Measurements from ENCODE around the gene RER1.
"Not testable (repeated sequence)": the region's sequence is repeated elsewhere in the genome, so short reads cannot be mapped to it uniquely, and the experiment has no call there.

RER1 gene

GRCh38 chr1:2429780-2430591 lies 38.3 kb downstream of the RER1 start:
- DNase-seq: no peak

DNA sequence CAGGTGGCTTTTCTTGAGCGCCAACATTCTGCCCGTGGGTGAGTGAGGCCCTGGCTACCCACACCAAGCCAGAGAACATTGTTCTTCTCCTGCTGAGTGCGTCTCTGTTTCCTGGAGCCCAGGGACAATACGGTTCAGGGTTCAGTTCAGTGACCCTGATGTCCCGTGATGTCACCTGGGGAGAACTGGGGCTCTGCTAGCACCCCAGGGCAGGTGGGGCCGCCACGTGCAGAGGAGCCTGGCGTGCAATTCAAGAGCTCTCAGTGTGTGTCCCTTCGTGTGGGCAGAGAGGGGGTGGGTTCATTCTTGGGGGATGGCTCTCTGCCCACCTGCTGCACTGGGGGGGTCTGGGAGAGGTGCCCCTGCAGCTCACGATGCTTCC lies 38.9 kb downstream of the RER1 start:
- DNase-seq: no peak

DNA sequence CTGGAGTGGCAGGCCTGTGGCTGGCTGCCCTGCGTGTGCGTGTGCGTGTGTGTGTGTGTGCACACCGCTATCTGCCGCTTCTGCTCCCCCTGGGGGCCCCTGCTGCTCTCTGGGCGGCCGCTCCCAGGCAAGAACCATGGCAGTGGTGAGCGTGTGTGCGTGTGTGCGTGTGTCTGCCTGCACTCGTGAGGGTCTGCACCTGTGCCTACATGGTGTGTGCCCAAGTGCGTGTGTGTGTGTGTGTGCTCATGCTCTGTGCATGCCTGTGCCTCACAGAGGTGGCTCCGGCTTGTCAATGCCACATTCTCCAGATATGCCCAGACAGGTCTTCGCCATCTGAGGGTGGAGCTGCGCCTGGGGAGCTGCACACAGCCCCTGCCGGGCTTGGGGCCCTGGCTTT lies 39.5 kb downstream of the RER1 start:
- DNase-seq: no peak

DNA sequence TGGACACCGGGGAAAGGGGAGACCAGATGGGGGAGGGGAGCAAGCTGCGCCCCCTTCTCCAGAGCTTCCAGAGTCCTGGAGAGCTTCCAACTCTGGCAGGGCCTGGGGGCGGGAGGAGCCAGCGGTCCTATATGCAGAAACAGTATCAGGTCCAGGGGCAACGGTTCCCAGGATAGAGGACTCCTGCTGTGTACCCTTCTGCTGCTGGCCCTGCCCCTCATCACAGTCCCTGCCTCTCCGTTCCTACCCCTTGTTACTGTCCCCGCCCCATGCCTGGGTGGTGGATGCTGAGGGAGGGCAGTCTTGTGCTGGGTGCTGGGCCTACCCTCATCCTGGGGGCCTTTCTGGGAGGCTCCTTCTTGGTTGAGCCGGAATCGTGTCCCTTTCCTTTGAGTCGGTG lies 39.9 kb downstream of the RER1 start:
- DNase-seq: no peak

DNA sequence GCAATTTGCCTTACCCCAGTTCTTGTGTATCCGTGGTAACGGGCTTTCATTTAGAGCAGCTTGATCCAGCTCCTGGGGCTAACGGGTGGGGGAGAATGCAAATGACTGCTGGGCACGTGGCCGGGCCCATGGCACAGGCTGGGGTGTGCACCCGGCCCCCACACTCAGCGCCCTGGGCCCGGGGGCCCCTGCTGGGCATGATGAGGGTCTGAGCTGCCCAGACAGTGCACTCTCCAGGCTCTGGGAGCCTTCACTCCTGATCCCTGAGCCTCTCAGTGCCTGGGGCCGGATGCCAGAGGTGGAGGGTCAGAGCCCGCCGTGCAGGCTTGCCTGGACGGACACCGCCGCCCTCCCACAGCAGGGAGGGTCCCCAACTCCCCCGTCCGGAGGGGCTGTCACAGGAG lies 40.8 kb downstream of the RER1 start:
- no peak for DNase-seq

- DNase-seq: no peak
These were observed 41.6 kb downstream of the RER1 start for GRCh38 chr1:2433196-2433595.

DNA sequence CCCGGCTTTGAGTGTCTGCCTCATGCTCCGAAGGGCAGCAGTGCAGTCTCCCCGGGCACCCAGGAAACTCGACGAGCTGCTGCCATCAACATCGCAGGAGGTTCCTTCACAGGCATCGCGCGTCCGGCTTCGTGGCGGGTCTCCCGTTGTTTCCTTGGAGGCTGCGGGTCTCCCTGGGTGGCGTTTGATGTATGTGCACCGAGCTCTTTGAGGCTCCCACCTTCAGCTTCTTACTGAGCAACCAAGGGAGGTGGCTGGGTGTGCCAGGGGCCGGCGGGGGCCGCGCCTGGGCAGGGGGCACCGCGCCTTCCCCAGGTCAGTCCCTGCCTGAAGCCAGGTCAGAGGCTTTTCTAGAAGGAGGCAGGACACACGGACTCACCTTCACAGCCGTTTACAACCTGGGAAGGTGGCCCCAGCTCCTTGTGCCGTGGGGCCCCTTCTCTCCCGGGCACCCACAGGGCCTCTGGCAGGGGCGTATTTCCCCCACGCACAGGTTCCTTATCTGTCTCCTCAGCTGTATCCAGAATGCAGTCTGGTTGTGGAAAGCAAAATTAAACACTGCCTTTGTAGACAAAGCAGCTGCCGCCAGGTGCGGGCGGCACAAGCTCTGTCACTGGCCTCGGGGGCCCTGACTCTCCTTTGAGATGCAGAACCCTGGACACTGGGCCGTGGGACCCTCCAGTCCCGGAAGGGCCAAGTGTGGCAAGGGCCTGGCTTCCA lies 42.5 kb downstream of the RER1 start:
- DNase-seq: no peak

GRCh38 chr1:2435091-2435490 lies 43.5 kb downstream of the RER1 start:
- no peak for DNase-seq

DNA sequence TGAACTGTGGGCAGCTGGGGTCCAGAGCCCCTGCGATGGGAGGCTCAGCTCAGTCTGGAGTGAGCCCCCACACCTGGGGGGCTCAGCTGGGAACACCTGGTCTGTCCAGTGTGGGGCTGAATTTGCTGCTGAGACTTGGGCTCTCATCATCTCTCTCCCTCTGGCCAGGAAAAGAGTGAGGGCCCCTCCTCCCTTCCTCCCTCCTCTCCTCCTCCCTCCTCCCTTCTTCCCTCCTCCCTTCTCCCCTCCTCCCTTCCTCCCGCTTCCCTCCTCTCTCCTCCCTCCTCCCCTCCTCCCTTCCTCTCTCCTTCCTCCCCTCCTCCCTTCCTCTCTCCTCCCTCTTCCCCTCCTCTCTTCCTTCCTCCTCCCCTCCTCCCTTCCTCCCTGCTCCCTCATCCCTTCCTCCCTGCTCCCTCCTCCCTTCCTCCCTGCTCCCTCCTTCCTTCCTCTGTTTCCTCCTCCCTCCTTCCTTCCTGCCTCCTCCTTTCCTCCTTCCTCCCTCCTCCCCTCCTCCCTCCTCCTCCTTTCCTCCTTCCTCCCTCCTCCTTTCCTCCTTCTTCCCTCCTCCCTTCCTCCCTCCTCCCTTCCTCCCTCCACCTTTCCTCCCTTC lies 44.2 kb downstream of the RER1 start:
- DNase-seq: no peak

GRCh38 chr1:2436876-2437275 lies 45.2 kb downstream of the RER1 start:
- no peak for DNase-seq

GRCh38 chr1:2437617-2438016 lies 46.0 kb downstream of the RER1 start:
- DNase-seq: no peak

- no peak for DNase-seq
These were observed 46.4 kb downstream of the RER1 start for GRCh38 chr1:2438038-2438437.

DNA sequence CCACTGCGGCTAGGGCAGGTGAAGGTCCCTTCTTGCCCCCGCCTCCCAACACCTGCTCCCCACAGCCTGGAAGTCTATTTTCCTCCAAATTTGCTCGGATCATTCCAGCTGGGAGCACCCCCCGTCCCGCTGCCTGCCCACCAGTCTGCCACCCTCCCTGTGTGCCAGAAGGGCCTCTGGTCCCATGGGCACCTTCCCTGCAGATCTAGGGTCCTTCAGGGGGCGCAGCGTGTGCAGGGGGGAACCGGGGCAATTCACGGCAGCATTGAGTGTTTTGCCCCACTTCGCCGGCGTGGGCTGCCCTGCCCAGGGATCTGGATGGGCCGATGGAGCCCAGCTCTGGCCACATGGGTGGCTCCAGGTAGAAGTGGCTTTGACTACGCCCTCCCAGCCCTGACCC lies 47.0 kb downstream of the RER1 start:
- DNase-seq: no peak

DNA sequence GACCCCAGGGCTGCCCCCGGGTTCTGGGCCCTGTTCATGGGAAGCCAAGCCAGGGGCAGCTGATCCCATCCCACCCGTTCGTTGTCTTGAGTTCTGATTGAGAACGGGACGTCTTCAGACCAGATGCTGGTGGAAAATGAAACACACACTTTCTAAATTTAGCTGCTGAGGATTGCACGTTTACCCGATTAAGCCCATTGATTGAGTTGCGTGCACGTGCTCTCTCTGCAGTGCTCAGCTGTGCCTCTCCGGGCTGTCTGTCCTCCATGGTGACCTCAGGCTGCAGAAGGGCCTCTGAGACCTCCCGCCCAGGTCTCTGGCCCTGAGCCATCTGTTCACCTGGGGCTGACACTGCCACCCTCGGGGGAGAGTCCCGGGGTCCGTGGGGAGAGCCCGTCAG lies 47.7 kb downstream of the RER1 start:
- DNase-seq: no peak

GRCh38 chr1:2440346-2440745 lies 48.7 kb downstream of the RER1 start:
- not testable (repeated sequence) for DNase-seq

DNA sequence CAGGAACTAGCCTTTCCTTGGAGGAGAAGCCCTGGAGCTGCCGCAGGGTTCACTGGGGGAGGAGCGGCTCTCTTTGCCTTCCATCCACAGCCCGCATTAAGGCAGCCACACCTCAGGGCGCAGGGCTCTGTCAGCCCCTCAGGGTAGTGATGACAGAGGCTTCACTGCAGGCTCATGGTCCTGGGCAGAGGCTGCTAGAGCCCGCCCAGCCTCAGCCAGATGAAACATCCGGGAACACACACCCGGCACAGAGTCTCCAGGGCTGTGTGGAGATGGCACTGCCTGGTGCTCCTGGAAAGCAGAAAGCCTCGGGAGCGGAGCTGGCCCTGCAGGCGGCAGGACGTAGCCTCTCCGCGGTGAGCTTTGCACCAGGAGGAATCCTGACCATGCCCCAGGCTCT lies 50.1 kb downstream of the RER1 start:
- no peak for DNase-seq

DNA sequence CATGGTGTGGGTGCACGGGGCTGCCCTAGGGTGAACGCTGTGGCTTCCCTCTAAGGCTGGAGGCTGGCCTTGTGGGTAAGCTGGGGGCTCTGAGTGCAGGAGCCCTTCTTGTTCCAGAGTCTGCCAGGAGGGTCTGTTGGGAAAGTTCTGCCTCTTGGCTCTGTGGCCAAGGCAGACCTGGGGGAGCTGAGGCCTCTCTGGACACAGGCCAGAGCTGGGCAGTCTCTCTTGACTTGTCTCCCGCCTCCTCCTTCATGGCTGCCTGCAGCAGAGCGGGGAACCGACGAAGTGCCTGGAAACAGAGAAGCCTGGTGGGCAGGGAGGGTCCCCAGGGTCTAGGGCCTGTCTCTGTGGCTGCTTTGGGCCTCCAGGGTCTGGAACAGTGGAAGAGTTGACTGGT lies 51.0 kb downstream of the RER1 start:
- no peak for DNase-seq

DNA sequence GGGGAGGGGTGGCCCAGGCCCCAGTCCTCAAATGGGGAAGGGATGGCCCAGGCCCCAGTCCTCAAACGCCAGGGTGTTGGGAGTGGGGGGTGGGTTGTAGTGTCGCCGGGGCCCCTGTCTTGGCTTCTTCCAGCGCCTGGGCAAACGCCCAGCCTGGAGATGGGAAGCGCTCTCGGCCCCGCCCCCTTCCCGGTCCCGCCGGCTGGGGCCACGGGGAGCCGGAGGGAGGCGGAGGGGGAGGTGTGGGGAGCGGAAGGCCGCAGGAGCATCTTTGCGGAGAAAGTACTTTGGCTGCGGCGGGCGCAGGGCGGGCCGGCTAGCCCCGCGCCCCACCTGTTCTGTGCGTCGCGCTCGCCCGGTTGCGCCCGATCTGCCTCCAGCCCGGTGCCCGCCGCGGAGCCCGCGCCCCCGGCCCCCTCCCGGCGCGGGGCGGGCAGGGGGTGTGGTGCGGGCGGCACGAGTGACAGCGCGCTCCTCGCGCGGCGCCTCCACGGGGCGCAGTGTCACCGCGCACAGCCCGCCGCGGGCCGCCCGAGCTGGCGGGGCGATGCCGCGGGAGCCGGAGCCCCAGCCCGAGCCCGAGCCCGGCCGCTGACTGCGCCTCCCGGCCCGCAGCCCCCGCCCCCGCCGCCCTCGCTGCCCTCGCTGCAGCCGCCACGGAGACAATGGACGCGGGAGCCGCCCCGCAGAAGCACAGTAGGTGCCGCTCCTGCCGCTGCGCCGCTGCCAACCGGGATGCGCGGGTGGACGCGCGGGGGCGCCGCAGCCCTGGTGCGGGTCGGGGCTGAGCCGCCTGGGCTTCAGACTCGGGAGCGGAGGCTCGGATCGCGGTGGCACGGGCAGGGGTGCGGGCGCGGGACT lies 51.9 kb downstream of the RER1 start:
- no peak for DNase-seq

DNA sequence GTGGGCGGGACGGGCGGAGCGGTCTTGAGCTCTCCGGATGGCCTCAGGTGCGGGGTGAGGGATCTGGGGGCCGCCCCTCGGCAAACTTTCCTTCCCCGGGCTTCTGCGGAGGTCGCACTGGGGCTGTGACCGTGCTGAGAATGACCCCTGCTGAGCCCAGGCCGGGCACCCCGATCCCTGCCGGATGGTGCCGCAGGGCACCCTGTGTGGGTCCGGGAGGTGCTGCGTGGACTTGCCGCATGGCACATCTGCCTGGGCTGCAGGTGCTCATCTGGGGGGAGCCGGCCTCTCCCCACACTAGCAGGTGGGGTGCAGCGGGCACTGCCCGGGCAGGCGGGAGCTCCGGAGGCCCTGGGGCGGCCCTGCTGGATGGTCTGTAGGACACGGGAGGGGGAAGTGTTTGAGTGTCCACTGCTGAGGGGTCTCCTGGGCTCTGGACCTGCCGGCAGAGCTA lies 52.5 kb downstream of the RER1 start:
- DNase-seq: no peak

- DNase-seq: no peak
These were observed 53.7 kb downstream of the RER1 start for GRCh38 chr1:2445162-2445822.

DNA sequence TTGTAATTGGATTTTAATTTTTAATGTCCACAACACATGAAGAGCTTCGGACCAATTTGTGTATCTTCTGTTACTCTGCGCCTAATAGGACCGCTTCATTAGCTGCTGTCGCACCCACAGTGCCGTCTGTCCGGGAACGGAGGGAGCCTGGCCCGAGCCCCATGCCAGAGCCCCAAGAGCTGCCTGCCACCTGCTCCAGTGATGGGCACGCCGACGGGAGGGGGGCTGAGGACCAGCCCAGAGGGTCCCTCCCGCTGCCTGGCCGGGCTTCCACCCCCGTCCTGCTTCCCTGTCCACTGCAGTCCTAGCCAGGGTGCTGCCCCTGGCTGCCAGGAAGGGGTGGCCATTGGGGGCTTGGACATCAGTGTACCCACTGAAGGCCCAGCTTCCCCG lies 54.2 kb downstream of the RER1 start:
- DNase-seq: no peak

- no peak for DNase-seq
These were observed 54.8 kb downstream of the RER1 start for GRCh38 chr1:2446394-2446793.

GRCh38 chr1:2446861-2447260 lies 55.2 kb downstream of the RER1 start:
- DNase-seq: no peak

Data from right hindlimb (tissue), 1 donor.